ENCODE results near the gene SLC37A1.

The SLC37A1 gene

DNA sequence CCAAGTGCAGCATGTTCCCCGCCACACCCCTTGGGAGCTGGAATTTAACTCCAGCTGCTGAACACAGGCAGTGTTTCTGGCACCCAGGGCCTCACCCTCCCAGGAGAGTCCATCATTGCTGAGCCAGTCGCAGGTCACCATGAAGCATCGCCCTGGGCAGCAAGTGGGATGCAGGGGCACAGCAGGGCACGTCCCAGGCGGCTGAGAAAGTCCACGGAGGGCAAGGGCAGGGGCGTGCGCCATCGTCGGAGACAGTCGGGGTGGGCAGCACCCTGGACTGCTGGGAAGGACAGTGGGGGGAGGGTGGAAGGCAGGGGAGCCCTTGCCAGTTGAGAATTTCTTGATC lies 70.6 kb downstream of the SLC37A1 start:
- Histone ChIP-seq H3K9me3 (ENCODE audit: control insufficient read depth, insufficient read depth, low read depth, low read length) (no peaks in the 10 kb centered on the region), H3K4me3 (ENCODE audit: low read depth, low read length) (no peak overlapping the region), H3K36me3 (ENCODE audit: control insufficient read depth in 2 of 2, insufficient read depth in 1 of 2, low read length in 2 of 2) (no peaks in the 10 kb centered on the region), H3K4me1 (ENCODE audit: control insufficient read depth, insufficient read depth, low read length) (no peaks in the 10 kb centered on the region), H3K27ac (ENCODE audit: extremely low read depth, low read depth, low read length) (no peak overlapping the region)
- ChIA-PET CTCF (interaction anchor here (0.6 to 1.8 kb wide), 3 partner anchors 9 to 420 kb away, joined by 3 to 5 read pairs (median 3); no protein-coding TSS in a partner anchor), POLR2A (no interaction called here)
- TF ChIP-seq ZNF548 (tag by site-specific recombination; IDR thresholded peaks at IDR 0.05) (no peak), ZNF398 (tag by site-specific recombination; IDR thresholded peaks at IDR 0.05) (no peak), GFI1B (tag by site-specific recombination; IDR thresholded peaks at IDR 0.05) (no peak), ZNF664 (tag by site-specific recombination; IDR thresholded peaks at IDR 0.05) (no peak), ZNF426 (tag by site-specific recombination; IDR thresholded peaks at IDR 0.05) (no peak), ZNF140 (tag by site-specific recombination; IDR thresholded peaks at IDR 0.05) (no peak), ZNF624 (tag by site-specific recombination; IDR thresholded peaks at IDR 0.05) (no peak), ZNF266 (tag by site-specific recombination; IDR thresholded peaks at IDR 0.05; ENCODE audit: low read depth) (no peak), ZNF514 (tag by site-specific recombination; IDR thresholded peaks at IDR 0.05) (no peak), ZNF362 (tag by site-specific recombination; IDR thresholded peaks at IDR 0.05) (no peak), BCL6B (tag by site-specific recombination; IDR thresholded peaks at IDR 0.05) (no peak), ZNF302 (tag by site-specific recombination; IDR thresholded peaks at IDR 0.05; ENCODE audit: low read depth) (no peak), ZNF292 (tag by site-specific recombination; IDR thresholded peaks at IDR 0.05; ENCODE audit: borderline replicate concordance, low read depth) (no peak)
- TF ChIP-seq, protein P1, sequence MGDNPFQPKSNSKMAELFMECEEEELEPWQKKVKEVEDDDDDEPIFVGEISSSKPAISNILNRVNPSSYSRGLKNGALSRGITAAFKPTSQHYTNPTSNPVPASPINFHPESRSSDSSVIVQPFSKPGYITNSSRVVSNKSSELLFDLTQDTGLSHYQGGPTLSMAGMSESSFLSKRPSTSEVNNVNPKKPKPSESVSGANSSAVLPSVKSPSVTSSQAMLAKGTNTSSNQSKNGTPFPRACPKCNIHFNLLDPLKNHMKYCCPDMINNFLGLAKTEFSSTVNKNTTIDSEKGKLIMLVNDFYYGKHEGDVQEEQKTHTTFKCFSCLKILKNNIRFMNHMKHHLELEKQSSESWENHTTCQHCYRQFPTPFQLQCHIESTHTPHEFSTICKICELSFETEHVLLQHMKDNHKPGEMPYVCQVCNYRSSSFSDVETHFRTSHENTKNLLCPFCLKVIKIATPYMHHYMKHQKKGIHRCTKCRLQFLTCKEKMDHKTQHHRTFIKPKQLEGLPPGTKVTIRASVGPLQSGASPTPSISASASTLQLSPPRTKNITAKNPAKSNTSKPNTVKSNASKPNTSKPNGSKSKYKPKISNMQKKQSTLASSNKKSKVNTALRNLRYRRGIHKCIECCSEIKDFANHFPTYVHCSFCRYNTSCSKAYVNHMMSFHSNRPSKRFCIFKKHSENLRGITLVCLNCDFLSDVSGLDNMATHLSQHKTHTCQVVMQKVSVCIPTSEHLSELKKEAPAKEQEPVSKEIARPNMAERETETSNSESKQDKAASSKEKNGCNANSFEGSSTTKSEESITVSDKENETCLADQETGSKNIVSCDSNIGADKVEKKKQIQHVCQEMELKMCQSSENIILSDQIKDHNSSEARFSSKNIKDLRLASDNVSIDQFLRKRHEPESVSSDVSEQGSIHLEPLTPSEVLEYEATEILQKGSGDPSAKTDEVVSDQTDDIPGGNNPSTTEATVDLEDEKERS (tag by site-specific recombination; IDR thresholded peaks at IDR 0.05) = no peak

GRCh38 chr21:42585881-42586280 lies 72.2 kb downstream of the SLC37A1 start:
- CTCF ChIA-PET = interaction anchor here (0.5 to 1.8 kb wide), 3 partner anchors 8 to 336 kb away, joined by 3 to 5 read pairs (median 5); no protein-coding TSS in a partner anchor
- no peaks in the 10 kb centered on the region for H3K36me3 ChIP-seq (ENCODE audit: control insufficient read depth in 2 of 2, insufficient read depth in 1 of 2, low read length in 2 of 2)
- no peak overlapping the region for H3K4me3 ChIP-seq (ENCODE audit: low read depth, low read length)
- no peaks in the 10 kb centered on the region for H3K9me3 ChIP-seq (ENCODE audit: control insufficient read depth, insufficient read depth, low read depth, low read length)
- H3K27ac ChIP-seq (ENCODE audit: extremely low read depth, low read depth, low read length) = no peak overlapping the region
- no peaks in the 10 kb centered on the region for H3K4me1 ChIP-seq (ENCODE audit: control insufficient read depth, insufficient read depth, low read length)
- POLR2A ChIA-PET = no interaction called here
- TF ChIP-seq KLF8 (tag by site-specific recombination; IDR thresholded peaks at IDR 0.05) (no peak), ZNF514 (tag by site-specific recombination; IDR thresholded peaks at IDR 0.05) (no peak), ZNF48 (tag by site-specific recombination; IDR thresholded peaks at IDR 0.05) (no peak), SP7 (tag by site-specific recombination; IDR thresholded peaks at IDR 0.05) (no peak), TCF7L2 (IDR thresholded peaks at IDR 0.05; ENCODE audit: borderline replicate concordance, low read depth, low read length) (no peak), MZF1 (tag by site-specific recombination; IDR thresholded peaks at IDR 0.05; ENCODE audit: borderline replicate concordance) (no peak), ZNF791 (tag by site-specific recombination; IDR thresholded peaks at IDR 0.05) (no peak), KLF1 (tag by site-specific recombination; IDR thresholded peaks at IDR 0.05) (no peak), ZNF701 (tag by site-specific recombination; IDR thresholded peaks at IDR 0.05) (no peak), REPIN1 (tag by site-specific recombination; IDR thresholded peaks at IDR 0.05; ENCODE audit: low read depth) (no peak), YY1 (tag by site-specific recombination; IDR thresholded peaks at IDR 0.05) (no peak)
- TF ChIP-seq, protein P1 (tag by site-specific recombination; IDR thresholded peaks at IDR 0.05) = no peak
